NK-92 treated with Interleukin-12 subunit alpha and Interleukin-12 subunit beta, amount 100 ng/mL, for 24 hours (cell line): ENCODE results near the gene SYT12.

ENCODE experiments used
- DNase-seq: peaks from one replicate; lab custom pipeline; 2025; lab: John Stamatoyannopoulos, UW

The SYT12 gene

DNA sequence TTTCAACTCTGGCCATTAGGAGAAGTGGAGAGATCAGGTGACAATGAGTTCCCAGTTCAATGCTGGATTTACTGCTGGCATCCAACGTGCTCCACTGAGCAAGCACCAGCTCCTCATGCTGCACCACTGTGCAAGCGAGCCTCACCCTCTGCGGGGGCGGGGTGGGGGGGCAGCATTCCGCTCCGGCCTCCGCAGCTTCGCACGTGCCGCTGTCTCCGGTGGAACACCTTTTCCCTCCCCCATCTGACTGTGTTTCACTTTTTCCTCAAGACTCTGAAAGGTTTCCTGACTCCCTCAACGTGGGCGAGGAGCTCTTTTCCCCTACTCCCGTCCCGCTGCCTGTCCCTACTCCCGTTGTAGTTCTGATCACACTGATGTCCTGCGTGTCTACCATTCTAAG lies 32.9 kb downstream of the SYT12 start:
- no peak for DNase-seq

DNA sequence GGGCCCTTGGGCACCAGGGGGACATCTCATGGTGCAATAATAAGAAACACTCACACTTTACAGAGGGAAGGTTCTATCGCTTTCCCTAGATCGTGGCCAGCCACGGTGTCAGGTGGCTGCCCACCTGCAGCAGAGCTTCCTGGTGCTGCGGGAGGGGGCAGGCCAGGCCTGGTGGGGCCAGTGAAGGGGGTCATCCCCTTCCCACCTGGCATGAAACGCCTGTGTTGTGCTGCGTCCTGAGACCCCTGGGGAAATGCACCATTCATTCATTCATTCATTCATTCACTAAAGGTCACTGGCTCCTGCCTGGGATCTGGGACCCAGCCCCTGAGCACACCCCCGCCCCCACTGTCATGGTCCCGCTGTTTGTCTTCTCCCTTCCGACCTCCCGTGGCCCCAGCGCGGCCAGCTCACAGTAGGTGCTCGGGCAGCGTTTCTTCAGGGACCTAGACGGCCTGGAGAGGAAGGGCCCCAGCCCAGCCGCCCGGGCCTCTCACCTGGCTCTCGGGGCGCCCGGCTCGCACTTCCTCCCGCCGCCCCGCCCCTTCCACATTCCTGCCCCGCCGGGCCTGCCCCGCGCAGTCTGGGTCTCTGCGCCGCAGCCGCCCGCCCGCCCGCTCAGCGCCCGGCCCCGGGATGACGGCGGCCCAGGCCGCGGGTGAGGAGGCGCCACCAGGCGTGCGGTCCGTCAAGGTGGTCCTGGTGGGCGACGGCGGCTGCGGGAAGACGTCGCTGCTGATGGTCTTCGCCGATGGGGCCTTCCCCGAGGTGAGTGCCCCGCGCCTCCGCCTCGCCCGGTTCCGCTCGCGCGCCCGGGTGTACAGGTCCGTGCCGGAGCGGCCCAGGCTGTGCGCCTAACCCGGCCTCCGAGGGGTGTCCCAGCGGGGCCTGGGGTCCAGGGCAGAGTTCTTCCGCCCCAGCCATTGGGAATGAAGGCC lies 33.6 kb downstream of the SYT12 start, which contains the start of gene RHOD:
Gene RHOD, plus strand, starts transcription at position 581 of the 938 bp plus-strand sequence. Its CDS starts 56 bp downstream, at position 637.
- DNase-seq: no peak

DNA sequence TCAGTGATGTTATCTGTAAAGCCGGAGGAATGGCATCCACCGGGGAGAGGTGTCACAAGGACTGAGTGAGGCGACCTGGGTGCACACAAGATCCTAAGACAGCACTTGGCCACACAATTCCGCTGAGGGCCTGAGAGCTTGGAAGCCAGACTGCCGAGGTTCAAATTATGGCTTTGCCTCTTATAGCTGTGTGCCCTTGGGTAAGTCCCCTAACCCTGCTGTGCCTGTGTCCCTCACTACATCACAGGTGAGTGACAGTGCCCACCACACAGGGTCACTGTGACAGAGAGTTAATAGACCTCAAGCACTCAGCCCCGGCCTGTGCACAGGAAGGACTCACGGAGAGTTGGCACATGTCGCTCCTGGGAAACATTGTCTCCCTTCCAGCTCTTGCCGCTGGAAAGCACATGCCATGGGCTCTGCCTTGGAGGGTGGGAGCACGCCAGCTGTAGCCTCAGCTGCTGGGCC lies 34.3 kb downstream of the SYT12 start:
- DNase-seq: no peak

DNA sequence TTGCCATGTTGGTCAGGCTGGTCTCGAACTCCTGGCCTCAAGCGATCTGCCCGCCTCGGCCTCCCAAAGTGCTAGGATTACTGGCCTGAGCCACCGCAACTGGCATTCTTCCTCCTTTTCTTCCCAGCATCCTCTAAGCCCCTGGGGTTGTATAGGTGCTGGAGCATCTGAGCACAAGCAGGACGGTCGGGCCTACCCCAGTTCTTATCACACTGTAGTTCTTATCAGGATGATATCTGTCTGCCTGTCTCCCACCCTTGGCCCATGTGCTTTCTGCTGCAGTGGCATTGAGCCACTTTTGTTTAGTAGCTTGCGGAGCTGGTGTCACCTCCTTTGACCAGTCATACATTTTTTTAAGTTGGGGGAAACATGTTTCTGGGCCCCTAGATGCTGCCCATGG lies 35.6 kb downstream of the SYT12 start:
- DNase-seq: no peak

DNA sequence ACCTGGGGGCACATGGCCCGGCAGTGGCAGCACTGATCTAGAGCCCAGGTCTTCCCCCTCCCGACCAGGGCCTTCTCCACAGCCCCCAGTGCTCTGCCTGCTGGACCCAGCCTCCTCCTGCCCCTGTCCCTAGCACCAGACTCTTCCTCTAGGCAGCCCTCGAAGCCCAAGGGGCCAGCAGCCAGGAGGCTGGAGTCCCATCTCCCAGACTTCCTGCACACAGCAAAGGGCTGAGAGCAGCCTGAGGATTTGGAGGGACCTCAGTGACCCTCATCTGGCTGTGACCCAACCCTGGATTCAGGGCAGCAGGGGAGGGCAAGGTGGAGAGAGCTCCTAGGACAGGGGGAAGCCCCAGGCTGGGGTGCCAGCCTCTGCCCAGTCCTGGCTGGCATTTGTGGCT lies 36.7 kb downstream of the SYT12 start:
- no peak for DNase-seq

DNA sequence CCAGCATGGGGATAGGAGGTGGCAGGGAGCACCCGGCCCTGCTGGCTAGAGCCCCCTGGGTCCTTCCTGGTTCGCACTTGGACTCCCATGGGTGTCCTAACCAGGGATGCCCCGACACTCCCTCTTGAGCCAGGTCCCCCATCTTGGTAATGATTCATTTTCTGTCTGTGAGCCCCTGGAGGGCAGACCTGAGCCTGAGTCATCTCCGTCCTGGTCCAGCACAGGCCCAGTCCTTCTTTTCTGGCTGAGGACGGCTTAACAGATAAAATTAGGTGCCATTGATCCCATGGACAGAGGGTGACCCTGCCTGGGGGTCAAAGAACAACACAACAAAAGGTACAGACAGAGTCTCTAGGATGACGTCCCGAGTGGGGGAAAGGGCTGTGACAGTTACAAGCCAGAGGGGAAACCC lies 37.2 kb downstream of the SYT12 start:
- DNase-seq: no peak

DNA sequence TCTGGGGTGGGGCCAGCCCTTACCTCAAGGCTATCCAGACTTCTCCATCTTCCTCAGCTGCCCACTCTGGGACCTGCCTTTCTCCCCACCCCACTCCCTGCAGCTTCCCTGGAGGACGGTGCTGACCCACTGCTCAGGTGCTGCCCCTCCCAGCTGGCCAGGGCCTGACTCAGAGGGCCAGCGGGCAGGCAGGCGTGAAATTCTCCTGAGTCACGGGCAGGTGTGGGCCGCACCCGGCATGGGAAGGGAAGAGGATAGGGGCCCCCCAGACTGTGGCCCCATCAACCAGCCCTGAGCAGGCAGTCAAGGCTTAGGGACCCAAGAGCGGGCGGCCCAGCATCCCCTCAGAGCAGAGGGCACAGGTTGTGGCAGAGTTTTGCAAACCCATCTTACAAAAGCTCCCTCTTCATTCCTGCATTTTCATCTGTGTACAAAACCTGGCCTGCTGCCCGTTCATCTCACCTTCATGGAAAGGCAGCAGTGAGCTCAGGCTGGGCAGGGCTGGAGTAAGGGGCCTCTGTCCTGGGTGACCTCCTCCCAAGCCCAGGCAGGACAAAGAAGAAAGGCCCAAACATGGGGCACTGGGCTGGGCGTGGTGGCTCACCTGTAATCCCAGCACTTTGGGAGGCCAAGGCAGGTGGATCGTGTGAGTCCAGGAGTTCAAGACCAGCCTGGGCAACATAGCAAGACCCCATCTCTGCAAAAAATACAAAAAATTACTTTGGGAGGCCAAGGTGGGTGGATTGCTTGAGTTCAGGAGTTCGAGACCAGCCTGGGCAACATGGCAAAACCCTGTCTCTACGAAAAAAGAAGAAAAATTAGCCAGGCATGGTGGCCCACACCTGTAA lies 39.8 kb downstream of the SYT12 start:
- DNase-seq: no peak

DNA sequence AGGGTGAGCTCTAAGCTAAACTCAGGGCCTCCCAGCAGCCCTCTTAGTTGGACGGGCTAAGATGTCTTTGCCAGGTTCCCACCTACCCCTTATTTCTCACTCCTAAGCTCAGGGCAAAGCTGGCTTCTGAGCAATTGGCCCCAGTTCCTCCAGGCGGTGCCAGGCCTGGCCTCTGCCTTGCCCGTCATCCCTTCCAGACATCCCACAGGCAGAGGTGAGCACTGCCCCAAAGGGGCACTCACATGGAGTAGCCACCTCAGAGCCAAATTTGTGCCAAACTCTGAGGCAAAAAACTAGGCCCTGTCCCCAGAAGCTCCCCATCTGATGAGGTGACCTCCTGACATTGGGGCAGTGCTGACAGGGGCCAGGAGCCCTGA lies 43.4 kb downstream of the SYT12 start:
- DNase-seq: no peak

DNA sequence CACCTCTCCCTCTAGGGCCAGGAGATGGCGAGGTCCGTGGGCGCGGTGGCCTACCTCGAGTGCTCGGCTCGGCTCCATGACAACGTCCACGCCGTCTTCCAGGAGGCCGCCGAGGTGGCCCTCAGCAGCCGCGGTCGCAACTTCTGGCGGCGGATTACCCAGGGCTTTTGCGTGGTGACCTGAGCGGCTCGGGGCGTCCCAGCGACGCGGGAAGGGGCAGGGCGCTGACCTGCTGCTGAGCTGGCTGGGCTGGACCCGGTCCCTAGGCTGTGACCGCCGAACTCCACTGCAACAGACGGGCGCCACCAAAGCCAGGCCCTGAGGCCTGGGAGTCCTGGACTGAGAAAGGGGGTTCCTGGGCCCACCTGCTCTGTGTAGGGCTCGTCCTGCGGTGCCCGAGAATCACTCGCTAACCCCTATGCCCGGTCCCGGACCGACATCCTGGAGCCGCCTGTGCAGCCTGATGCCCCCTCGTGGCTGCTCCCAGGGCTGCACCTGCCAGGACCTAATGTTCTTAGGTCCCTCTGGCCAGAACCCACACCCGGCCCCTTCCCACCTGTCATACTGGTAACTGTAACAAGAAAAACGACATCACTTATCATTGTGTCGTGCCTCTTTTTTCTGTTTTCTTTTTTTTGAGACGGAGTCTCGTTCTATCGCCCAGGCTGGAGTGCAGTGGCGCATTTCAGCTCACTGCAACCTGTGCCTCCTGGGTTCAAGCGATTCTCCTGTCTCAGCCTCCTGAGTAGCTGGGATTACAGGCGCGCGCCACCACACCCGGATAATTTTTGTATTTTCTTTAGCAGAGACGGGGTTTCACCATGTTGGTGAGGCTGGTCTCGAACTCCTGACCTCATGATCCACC lies 48.7 kb downstream of the SYT12 start:
- DNase-seq: peak; percentile 9

DNA sequence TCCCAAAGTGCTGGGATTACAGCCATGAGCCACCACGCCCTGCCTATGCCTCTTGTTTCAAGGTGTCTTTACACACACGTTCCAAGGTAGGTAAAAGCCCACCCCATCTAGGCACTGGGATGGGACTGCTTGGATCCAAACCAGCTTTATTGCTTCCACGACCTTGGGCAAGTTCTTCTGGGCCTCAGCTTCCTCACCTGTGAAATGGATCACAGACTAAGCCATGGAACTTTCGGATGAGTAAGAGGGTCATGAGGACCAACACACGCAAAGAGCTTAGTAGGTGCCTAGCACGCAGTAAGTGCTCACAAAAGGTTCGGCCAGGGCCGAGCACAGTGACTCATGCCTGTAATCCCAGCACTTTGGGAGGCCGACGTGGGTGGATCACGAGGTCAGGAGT lies 49.4 kb downstream of the SYT12 start:
- no peak for DNase-seq

DNA sequence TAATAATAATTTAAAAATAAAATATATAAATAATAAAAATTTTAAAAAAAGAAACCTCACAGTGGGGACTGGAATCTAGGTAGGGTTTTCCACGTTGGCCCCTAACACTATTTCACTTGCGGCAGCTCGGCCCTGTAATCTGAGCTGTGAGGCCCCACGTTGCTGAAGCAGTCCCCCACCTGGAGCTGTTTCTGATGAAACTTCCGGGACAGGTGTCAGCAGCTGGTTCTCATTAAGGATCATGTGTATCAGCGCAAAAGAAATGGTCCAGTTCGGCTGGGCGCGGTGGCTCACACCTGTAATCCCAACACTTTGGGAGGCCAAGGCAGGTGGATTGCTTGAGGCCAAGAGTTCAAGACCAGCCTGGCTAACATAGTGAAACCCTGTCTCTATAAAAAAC lies 51.0 kb downstream of the SYT12 start:
- DNase-seq: no peak

DNA sequence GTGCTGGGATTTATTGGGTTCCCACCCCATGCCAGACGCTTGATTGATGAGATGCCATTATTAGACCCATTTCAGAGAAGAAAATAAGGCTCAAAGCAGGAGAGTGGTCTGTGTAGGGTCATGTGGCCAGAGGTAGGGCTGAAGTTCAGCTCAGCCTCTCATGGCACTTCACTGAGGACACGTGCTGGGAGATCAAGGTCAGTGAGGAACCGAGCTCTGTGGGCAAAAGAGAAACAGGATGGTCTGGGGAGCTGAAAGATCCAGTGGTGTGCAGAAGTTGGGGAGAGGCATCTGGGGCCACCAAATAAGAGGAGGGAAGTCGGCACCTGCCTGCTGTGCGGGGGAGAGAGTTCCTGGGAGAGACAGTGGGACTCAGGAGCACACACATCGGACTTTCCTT lies 53.3 kb downstream of the SYT12 start:
- DNase-seq: no peak

DNA sequence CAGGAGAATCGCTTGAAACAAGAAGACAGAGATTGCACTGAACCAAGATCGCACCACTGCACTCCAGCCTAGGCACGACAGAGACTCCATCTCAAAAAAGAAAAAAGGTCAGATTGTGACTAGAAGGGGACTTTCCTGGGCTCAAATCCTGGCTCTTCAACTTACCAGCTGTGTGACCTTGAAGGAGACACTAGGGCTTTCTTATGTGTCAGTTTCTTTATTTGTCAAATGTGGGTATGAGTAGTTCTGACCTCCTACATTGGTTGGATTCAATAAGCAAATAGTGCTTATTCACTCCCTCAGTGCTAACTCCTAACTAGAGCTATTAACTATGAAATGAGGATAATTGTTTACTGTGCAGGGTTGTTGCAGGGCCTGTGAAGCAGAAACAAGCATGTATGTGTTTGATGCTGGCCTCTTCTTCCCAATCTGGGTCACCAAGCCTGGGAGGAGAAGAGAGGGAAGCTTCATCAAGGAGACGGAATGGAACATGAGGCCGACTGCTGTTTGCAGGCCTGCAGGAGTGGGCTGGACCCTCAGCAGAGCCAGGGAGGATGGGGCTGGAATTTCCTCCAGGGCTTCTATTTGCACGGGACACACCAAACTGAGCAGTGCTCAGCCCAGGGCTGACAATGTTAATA lies 56.3 kb downstream of the SYT12 start:
- no peak for DNase-seq

DNA sequence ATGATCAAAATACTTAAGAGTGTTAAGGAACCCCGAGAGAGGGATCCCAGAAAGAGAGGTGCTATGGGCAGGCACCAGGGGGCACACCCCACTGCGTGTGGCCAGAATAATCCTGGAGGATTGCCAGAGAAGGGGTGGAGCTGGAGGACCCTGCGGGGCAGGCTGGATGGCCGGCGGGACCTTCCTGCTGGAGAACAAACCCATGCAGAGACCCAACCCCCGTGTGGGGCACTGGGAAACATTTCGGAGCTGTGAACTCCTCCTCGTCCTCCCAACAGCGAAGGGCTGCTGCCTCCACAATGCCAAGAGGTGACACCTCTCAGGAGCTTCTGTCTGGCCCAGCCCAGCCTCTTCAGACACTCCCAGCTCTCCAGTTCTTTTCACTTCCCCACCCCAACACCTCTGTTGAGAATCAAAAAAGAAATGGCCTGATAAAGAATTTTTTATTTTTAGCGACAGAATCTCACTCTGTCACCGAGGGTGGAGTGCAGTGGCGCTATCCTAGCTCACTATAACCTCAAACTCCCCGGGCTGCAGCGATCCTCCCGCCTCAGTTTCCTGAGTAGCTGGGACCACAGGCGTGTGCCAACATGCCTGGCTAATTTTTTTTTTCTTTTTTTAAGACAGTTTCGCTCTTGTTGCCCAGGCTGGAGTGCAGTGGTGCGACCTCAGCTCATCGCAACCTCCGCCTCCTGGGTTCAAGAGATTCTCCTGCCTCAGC lies 59.3 kb downstream of the SYT12 start:
- DNase-seq: no peak

DNA sequence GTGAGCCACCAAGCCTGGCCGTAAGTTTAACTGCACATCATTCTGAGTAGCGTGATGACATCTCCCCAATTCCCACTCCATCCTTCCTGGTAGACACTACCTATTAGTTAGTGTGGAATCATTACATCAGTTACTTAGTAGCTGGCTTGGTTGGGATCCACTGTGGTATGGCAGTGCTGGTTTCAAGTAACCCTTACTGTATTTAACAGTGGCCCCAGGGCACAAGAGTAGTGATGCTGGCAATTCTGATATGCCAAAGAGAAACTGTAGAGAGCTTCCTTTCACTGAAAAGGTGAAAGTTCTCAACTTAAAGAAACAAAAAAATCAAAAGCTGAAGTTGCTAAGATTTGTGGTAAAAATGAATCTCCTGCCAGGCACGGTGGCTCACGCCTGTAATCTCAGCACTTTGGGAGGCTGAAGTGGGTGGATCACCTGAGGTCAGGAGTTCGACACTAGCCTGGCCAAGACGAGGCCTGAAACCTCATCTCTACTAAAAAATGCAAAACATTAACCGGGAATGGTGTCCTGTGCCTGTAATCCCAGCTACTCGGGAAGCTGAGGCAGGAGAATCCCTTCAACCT lies 60.9 kb downstream of the SYT12 start:
- DNase-seq: no peak

DNA sequence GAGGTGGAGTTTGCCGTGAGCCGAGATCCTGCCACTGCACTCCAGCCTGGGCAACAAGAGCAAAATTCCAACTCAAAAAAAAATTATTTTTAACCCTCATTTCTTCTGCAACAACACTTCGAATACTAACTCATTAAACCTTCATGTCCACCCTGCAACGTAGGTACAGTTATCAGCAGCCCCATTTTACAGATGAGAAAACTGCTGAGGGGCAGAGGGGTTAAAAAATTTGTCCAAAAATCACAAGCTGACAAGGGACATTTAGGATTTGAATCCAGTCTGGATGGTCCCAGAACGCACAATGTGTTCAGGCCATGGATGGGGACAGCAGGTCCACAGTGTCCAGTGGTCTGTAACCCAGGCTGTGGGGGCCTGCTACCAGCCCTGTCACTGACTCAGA lies 62.7 kb downstream of the SYT12 start:
- DNase-seq: no peak

DNA sequence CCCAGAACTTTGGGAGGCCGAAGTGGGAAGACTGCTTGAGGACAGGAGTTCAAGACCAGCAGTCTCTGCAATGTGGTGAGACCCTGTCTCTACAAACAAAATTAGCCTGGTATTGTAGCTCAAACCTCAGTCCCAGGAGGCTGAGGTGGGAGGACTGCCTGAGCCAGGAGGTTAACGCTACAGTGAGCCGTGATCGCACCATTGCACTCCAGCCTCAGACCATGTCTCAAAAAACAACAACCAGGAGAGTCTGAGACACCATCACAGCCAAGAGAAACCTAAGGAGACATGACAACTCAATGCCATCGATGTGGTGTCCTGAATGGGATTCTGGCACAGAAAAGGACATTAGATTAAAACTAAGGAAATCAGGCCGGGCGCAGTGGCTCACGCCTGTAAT lies 67.8 kb downstream of the SYT12 start:
- DNase-seq: no peak

DNA sequence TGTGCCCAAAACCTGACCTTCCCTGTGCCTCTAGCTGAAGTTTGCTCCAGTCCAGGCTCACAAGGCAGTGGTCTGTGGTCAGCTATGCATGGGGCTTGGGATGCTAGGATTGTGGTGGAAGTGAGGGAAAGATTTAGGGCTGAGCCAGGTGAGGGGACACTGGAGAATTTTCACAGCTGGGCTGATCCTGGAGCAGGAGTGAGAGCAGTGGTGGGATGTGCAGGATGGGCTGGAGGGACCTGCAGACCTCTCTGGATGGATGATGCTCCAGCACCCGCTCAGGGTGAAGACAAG lies 72.2 kb downstream of the SYT12 start:
- DNase-seq: no peak

DNA sequence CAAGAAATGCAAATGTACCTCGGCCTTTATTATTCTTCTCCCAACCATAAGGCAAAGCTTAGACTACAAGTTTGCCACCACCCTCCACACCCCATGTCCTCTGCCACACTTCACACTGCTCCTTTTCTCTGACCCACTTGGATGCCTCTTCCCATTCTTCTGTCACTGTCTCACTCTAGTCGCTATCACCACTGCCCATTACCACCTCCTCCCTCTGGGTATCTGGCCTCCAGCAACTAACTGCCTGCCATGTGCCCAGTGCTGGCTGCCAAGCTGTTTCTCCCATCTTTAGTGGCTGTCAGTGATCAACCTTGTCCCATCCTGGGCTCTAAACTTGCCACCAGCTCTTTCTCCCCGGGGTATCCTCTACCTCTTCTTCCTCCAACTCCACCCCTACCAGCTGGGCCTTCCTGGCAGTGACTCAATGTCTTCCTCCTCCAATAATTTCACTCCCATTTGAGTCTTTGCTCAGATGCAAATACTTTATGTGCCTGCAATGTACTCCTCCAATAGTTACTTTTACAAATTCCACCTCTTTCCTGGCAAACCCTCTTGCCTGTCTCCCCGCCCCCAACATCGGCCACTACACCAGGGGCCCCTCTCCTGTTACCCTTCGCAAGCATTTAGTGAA lies 76.0 kb downstream of the SYT12 start:
- DNase-seq: no peak

DNA sequence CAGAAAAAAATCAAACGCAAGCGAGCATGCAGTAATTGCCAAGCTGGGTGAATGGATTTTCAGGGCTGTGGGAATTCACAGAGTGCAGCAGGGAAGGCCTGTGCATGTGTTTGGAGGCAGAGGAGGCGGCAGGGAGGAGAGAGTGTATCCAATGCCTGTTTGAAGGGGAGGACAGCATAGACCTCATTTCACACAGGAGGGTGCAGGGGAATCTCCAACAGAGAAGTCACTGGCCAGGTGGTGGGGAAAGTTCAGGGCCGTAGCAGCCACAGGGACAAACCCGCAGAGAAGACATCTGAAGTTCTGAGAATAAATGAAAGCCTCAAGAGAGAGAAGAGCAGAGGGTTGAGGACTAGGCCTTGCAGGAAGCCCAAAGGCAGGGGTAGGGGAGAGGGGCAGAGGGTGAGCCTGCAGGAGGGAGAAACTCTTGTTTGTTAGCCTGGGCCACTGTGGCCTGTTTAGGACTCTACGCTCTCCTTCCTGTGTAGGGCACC lies 76.9 kb downstream of the SYT12 start:
- no peak for DNase-seq
